SW 1271 (cell line): ENCODE results near the gene OSBP2.

Experiments used
- DNase-seq, 2 experiments: peaks; one replicate each; lab custom pipeline; 2025; lab: John Stamatoyannopoulos, UW

The OSBP2 gene, protein sequence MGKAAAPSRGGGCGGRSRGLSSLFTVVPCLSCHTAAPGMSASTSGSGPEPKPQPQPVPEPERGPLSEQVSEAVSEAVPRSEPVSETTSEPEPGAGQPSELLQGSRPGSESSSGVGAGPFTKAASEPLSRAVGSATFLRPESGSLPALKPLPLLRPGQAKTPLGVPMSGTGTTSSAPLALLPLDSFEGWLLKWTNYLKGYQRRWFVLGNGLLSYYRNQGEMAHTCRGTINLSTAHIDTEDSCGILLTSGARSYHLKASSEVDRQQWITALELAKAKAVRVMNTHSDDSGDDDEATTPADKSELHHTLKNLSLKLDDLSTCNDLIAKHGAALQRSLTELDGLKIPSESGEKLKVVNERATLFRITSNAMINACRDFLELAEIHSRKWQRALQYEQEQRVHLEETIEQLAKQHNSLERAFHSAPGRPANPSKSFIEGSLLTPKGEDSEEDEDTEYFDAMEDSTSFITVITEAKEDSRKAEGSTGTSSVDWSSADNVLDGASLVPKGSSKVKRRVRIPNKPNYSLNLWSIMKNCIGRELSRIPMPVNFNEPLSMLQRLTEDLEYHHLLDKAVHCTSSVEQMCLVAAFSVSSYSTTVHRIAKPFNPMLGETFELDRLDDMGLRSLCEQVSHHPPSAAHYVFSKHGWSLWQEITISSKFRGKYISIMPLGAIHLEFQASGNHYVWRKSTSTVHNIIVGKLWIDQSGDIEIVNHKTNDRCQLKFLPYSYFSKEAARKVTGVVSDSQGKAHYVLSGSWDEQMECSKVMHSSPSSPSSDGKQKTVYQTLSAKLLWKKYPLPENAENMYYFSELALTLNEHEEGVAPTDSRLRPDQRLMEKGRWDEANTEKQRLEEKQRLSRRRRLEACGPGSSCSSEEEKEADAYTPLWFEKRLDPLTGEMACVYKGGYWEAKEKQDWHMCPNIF

GRCh38 chr22:30694640-30695350 lies at the start of gene OSBP2:
OSBP2 (plus strand) TSS chr22:30694874; CDS start chr22:30694910, 36 bp downstream.
- no peak for DNase-seq

DNA sequence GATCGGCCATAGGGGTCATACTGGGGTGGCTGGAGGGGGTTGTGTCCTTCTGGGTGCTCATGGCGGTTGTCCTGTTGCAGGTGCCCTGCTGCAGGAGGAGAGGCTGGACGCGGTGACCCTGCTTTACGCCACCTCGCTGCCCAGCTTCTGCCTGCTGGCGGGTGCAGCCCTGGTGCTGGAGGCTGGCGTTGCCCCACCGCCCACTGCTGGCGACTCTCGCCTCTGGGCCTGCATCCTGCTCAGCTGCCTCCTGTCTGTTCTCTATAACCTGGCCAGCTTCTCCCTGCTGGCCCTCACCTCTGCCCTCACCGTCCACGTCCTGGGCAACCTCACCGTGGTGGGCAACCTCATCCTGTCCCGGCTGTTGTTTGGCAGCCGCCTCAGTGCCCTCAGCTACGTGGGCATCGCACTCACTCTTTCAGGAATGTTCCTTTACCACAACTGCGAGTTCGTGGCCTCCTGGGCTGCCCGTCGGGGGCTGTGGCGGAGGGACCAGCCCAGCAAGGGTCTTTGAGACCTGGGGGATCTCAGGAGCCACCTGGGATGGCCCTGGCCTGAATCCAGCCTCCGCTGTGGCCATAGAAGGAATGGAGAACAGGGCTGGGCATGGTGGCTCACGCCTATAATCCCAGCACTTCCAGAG lies 48.0 kb upstream of the OSBP2 start:
- no peak for DNase-seq

GRCh38 chr22:30647536-30647935 lies 47.1 kb upstream of the OSBP2 start:
- no peak for DNase-seq

DNA sequence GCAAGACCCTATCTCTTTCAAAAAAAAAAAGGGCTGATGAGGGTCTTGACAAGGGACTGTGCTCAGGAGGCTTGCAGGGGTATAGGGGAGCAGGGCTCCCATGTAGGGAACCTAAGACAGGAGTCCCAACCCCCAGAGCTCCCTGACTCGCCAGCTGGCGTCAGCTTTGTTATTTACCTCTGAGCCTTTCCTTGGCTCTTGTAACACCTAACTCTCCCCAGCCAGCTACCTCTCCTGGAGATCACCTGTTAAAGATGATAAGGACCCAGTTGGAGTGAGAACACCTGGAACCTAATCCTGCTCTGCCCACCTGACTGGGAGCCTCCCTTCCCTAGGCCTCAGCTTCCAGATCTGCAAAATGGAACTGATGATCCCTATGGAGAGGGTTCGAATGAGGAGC lies 45.8 kb upstream of the OSBP2 start:
- no peak for DNase-seq

GRCh38 chr22:30649430-30650007 lies 45.2 kb upstream of the OSBP2 start:
- DNase-seq = peak; percentile 49 to 78

GRCh38 chr22:30650508-30651116 lies 44.1 kb upstream of the OSBP2 start:
- DNase-seq = no peak

DNA sequence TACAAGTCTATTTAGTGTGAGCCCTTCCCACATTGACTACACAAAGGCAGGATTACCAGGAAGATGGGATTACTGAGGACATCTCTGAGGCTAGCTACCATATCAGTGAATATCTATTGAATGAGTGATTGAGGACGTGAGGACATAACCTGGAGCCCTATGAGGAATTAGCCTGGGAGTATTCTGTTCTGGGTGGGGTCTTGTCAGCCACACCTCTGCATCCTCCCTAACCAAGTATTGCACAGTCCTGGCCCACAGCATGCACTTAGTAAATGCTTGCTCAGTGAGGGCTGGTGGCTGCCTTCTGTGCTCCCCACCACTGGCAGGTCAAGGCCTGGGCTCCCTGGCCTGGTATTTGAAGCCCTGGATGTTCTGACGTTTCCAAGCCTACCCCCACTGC lies 41.8 kb upstream of the OSBP2 start:
- no peak for DNase-seq

DNA sequence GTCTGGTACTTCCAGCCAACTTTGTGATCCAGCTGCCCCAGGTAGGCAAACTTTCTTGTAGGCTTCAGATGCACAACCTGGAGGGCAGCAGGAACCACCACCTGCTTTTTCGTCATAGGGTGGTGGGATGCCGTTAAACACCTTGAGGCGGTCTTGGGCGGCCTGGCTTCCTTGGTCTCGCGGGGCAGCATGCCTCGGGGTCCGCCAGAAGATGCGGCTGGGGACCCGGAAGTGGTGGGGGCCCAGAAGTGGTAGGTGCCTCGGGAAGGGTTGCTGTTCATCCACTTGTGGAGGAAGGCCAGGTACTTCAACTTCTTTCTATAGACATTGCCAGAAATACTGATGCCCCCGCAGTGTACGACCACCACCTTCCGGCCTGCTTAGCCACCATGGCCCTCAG lies 40.3 kb upstream of the OSBP2 start:
- DNase-seq = no peak

- DNase-seq = no peak
These were observed 39.1 kb upstream of the OSBP2 start for GRCh38 chr22:30655532-30655931.

DNA sequence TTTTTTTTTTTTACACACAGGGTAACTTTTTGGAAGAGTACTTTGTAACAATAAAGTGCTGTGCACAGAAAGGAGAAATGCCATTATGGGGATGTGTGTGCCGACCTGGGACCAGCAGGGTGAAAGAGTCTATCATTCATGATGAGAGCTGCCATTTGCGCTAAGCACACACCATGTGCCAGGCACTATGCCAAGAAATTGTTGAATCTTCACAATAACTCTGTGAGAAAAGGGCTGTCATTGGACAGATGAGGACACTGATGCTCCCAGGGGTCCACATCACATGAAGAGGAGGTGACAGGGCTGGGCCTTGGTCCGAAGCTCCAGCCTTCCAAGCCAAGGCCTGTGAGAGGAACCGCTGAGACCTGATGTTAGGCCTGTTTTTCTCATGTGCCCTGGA lies 32.6 kb upstream of the OSBP2 start:
- DNase-seq = no peak

DNA sequence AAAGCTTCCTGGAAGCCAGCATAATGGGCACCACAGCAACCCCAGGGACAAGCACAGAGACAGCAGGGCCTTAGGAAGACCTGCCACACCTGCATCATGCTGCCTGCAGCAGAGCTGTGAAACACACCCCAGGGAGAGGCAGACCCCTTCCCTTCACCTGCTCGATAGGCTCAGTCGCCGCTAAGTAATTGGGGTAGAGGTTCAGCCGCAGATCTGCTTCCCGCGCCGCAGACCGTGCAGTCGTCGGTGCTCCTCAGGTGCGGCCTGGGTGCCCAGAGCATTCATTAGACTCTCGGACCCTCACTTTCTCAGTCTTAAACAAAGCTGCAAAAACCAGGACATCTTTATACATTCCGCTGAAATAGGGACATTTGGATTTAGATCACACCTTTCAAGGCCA lies 29.9 kb upstream of the OSBP2 start:
- DNase-seq = no peak

DNA sequence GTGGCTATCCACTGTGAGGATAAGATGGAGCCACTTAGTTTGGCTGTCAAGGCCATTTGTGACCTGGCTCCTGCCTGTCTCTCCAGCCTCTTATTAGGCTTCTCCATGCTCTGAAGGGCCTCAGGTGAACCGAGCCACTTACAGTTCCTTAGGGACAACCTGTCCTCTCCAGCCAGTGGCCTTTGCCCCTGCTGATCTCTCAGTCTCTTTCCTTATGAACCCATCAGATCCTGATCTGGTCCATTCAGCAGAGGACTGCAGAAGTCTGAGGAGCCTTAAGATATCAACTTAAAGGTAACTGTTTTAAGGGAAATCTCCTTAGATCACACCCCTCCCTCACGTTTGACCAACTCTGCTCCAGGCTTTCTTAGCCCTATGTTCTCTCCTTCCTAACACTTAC lies 29.4 kb upstream of the OSBP2 start:
- DNase-seq = no peak

GRCh38 chr22:30665786-30666185 lies 28.9 kb upstream of the OSBP2 start:
- DNase-seq = no peak

DNA sequence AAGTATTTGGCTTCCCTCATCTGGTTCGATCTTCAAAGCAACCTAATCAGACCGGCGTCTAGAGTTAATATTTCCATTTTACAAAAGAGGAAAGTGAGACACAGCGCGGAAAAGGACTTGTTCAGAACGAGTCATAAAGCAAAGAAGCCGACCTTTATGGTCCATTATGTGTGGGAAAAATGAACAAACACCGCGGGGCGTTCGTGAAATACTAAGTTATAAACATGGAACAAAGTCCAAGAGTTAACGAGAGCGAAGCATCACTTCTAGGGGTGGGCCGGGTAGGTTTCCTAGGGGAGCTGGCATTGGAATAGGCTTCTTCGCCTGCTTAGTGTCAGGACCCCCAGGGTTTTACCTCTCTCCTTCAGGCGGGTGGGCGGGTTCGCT lies 27.6 kb upstream of the OSBP2 start:
- DNase-seq = no peak

- DNase-seq = peak; percentile 60 to 84
These were observed 26.9 kb upstream of the OSBP2 start, which contains the start of gene DUSP18 for GRCh38 chr22:30667494-30668385. DUSP18 (minus strand) TSS chr22:30667875; CDS start chr22:30664003, 3,872 bp downstream.

DNA sequence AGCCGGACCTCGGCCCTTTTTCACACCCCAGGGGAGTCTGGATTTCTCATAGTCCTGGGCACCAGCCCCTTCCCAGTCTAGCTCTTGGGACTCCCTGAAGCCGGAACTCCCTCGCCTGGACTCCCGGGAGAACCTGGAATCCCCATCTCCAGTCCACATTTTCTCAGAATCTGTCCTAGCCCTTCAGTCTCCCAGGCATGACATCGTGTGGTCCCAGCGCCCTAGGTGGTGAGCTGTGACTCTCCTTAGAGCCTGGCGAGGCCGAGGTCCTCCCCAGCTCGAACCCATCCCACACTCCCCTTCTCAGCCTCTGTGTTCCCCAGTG lies 26.3 kb upstream of the OSBP2 start:
- DNase-seq = no peak

DNA sequence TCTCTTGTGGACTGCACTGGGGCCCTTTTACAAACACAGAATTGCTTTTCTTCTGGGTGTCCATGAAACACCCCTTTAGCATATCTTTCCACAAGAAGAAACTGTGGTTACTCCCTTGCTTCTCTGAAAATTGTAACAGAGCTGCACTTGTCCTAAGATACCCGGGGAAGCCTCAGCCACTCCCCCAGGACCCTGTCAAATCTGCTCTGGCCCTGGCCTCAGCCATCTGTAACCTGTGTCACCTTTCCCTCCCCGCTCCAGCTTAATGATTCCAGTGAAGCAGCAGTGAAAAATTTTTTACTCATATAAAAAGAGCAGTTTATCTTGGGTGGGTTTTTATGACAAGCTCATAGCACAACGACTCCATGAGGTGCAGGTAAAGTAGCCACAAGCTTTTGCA lies 23.6 kb upstream of the OSBP2 start:
- no peak for DNase-seq

GRCh38 chr22:30673136-30673535 lies 21.5 kb upstream of the OSBP2 start:
- DNase-seq = no peak

GRCh38 chr22:30674482-30674881 lies 20.2 kb upstream of the OSBP2 start:
- DNase-seq = no peak

DNA sequence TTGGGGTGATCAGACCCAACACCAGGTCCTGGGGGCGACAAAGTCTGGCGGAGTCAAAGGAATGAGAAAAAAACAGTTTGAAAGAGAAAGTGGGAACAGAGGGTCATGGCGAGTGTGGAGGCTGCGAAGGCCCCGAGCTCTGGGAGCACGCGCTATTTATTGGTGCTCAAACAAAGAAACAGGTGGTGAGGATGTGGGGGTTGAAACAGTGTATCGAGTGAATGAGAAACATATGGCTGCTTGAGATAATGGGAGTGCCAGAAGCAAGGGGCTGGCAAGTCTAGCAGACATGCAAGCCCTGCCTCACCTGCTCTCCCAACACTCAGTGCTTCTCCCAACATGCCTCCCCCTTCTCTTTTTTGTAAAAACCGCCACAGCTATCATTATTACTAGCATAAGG lies 19.2 kb upstream of the OSBP2 start:
- DNase-seq = no peak
